ENCODE data around the gene RO60. TPM values are rescaled to one million over a fixed set of nuclear protein-coding genes. Genes with fewer than 3 reads are reported as not detected.

The RO60 gene
- total RNA-seq, 1 donor from 2014 or later = 72.7 TPM

- no peaks in the 10 kb centered on the region for H3K9me3 Mint-ChIP-seq
- DNase-seq (ENCODE audit: low spot score) = no peak
- H3K27me3 Mint-ChIP-seq (ENCODE audit: low read depth) = peaks cover 5% of the 10 kb centered on the region
- peaks cover 17% of the 10 kb centered on the region for H3K4me1 Mint-ChIP-seq (ENCODE audit: low read depth)
- H3K36me3 Mint-ChIP-seq (ENCODE audit: low read depth) = peaks cover 23% of the 10 kb centered on the region
- intact Hi-C loops (cut with micrococcal nuclease) = no loop called here
- peak overlapping the region; percentile 57 for H3K27ac Mint-ChIP-seq
- H3K4me3 Mint-ChIP-seq (ENCODE audit: low read depth) = peak overlapping the region; percentile 88
Measured at GRCh38 chr1:193103759-193104501, 44.5 kb downstream of the RO60 start.

GRCh38 chr1:193104502-193104906 is 45.1 kb downstream of the RO60 start:
- Mint-ChIP-seq H3K27ac (peak overlapping the region; percentile 66), H3K4me3 (ENCODE audit: low read depth) (peak overlapping the region; percentile 88), H3K27me3 (ENCODE audit: low read depth) (peaks cover 5% of the 10 kb centered on the region), H3K9me3 (no peaks in the 10 kb centered on the region), H3K4me1 (ENCODE audit: low read depth) (peaks cover 17% of the 10 kb centered on the region), H3K36me3 (ENCODE audit: low read depth) (peaks cover 22% of the 10 kb centered on the region)
- intact Hi-C loops (cut with micrococcal nuclease) = no loop called here
- DNase-seq (ENCODE audit: low spot score) = no peak

- peaks cover 15% of the 10 kb centered on the region for H3K36me3 Mint-ChIP-seq (ENCODE audit: low read depth)
- no peaks in the 10 kb centered on the region for H3K9me3 Mint-ChIP-seq
- DNase-seq (ENCODE audit: low spot score) = peak; percentile 38
- peak within 1 kb of the TSS; percentile 88 for H3K4me3 Mint-ChIP-seq (ENCODE audit: low read depth)
- H3K4me1 Mint-ChIP-seq (ENCODE audit: low read depth) = peaks cover 17% of the 10 kb centered on the region
- peak within 1 kb of the TSS; percentile 71 for H3K27ac Mint-ChIP-seq
- H3K27me3 Mint-ChIP-seq (ENCODE audit: low read depth) = peaks cover 5% of the 10 kb centered on the region
- intact Hi-C loops (cut with micrococcal nuclease) = loop anchor here (1.0 to 5.0 kb wide), 3 partner anchors 17 to 298 kb away; partner anchors contain the start of genes CDC73, RGS2, RO60 and UCHL5
Measured at GRCh38 chr1:193104907-193105820, 45.8 kb downstream of the RO60 start, which contains the start of gene GLRX2. Gene GLRX2, minus strand, starts transcription at chr1:193105414. Its CDS starts 32 bp downstream, at chr1:193105382.

GRCh38 chr1:193105821-193106177 is 46.4 kb downstream of the RO60 start:
- DNase-seq (ENCODE audit: low spot score) = no peak
- peaks cover 9% of the 10 kb centered on the region for H3K36me3 Mint-ChIP-seq (ENCODE audit: low read depth)
- H3K27ac Mint-ChIP-seq = peak overlapping the region; percentile 71
- H3K27me3 Mint-ChIP-seq (ENCODE audit: low read depth) = peaks cover 5% of the 10 kb centered on the region
- peak overlapping the region; percentile 85 for H3K4me3 Mint-ChIP-seq (ENCODE audit: low read depth)
- H3K4me1 Mint-ChIP-seq (ENCODE audit: low read depth) = peaks cover 17% of the 10 kb centered on the region
- no peaks in the 10 kb centered on the region for H3K9me3 Mint-ChIP-seq
- intact Hi-C loops (cut with micrococcal nuclease) = loop anchor here (1.0 to 5.0 kb wide), 3 partner anchors 17 to 298 kb away; partner anchors contain the start of genes CDC73, RGS2, RO60 and UCHL5

- intact Hi-C loops (cut with micrococcal nuclease) = loop anchor here (5.0 kb wide), 1 partner anchor 301 kb away; the partner anchor contains the start of gene RGS2
- H3K4me1 Mint-ChIP-seq (ENCODE audit: low read depth) = peaks cover 12% of the 10 kb centered on the region
- peaks cover 7% of the 10 kb centered on the region for H3K27me3 Mint-ChIP-seq (ENCODE audit: low read depth)
- no peaks in the 10 kb centered on the region for H3K36me3 Mint-ChIP-seq (ENCODE audit: low read depth)
- no peaks in the 10 kb centered on the region for H3K9me3 Mint-ChIP-seq
- DNase-seq (ENCODE audit: low spot score) = no peak
- H3K4me3 Mint-ChIP-seq (ENCODE audit: low read depth) = no peak overlapping the region
- no peak overlapping the region for H3K27ac Mint-ChIP-seq
Measured at GRCh38 chr1:193108471-193108870, 49.1 kb downstream of the RO60 start.

Other genes with a start within 250 kb of the RO60 start
- gene UCHL5, start 252 bp upstream of the RO60 start, total RNA-seq = 77.6 and 78.5 TPM in 2 replicates
- 29.0 and 31.6 TPM in 2 replicates for gene GLRX2, start 45.8 kb downstream of the RO60 start, total RNA-seq
- 47.0 and 53.3 TPM in 2 replicates for gene CDC73, start 62.4 kb downstream of the RO60 start, total RNA-seq
- gene B3GALT2, start 127.0 kb downstream of the RO60 start, total RNA-seq = not detected in 2 replicates